ENCODE data around the gene RAD17. TPM values are rescaled to one million over a fixed set of nuclear protein-coding genes. Genes with fewer than 3 reads are reported as not detected.
A peak's percentile ranks its signal among the peaks of the same experiment; 100 is the strongest.

RAD17 gene
- polyA plus RNA-seq, 1 experiment, result 18.0 TPM

GRCh38 chr5:69334793-69335268, 34.8 kb upstream of the RAD17 start:
- TF ChIP-seq, protein P1, sequence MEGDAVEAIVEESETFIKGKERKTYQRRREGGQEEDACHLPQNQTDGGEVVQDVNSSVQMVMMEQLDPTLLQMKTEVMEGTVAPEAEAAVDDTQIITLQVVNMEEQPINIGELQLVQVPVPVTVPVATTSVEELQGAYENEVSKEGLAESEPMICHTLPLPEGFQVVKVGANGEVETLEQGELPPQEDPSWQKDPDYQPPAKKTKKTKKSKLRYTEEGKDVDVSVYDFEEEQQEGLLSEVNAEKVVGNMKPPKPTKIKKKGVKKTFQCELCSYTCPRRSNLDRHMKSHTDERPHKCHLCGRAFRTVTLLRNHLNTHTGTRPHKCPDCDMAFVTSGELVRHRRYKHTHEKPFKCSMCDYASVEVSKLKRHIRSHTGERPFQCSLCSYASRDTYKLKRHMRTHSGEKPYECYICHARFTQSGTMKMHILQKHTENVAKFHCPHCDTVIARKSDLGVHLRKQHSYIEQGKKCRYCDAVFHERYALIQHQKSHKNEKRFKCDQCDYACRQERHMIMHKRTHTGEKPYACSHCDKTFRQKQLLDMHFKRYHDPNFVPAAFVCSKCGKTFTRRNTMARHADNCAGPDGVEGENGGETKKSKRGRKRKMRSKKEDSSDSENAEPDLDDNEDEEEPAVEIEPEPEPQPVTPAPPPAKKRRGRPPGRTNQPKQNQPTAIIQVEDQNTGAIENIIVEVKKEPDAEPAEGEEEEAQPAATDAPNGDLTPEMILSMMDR (IDR thresholded peaks at IDR 0.05; ENCODE audit: insufficient read depth, low read depth, low read length), result peak; percentile 90
- H3K36me3 ChIP-seq (ENCODE audit: control insufficient read depth, insufficient read depth, low read length), result no peaks in the 10 kb centered on the region
- ChIA-PET CTCF (interaction anchor here (0.6 to 4.3 kb wide), 26 partner anchors 9 to 1452 kb away, joined by 3 to 22 read pairs (median 4); partner anchors contain the start of genes CCNB1 and SLC30A5), POLR2A (no interaction called here)
- no peak overlapping the region for H3K4me3 ChIP-seq (ENCODE audit: low read depth, low read length)
- peak; percentile 14 for DNase-seq (ENCODE audit: low read depth)
- no peaks in the 10 kb centered on the region for H3K27me3 ChIP-seq (ENCODE audit: control insufficient read depth, insufficient read depth, low read length)

DNA sequence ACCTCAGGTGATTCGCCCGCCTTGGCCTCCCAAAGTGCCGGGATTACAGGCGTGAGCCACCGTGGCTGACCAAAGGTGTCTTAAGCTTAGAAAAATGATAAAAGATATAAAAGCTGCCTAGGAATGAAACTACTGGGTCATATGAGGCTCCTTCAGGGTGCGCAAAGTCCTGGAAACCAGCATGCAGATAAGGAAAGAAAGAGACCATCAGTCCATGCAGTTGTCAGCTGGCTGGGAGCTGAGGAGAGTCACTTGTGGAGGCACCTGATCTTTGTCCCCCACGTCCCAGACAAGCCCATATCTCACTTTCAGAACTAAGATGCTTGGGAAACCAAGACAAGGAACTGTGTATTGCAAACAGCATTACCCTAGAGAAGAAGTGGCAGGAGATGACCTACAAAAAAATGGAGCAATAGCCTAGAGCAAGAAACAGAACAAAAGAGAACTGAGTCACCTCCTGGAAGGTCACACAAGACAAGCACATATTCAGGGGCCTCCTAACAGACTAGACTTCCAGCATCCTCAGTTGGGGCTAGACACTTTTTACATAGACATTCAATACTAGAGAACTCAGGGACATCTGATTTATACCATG, 34.2 kb upstream of the RAD17 start:
- Histone ChIP-seq H3K36me3 (ENCODE audit: control insufficient read depth, insufficient read depth, low read length) (no peaks in the 10 kb centered on the region), H3K4me3 (ENCODE audit: low read depth, low read length) (no peak overlapping the region), H3K27me3 (ENCODE audit: control insufficient read depth, insufficient read depth, low read length) (no peaks in the 10 kb centered on the region)
- TF ChIP-seq, protein P1 (IDR thresholded peaks at IDR 0.05; ENCODE audit: insufficient read depth, low read depth, low read length), result no peak
- ChIA-PET POLR2A (no interaction called here), CTCF (interaction anchor here (0.6 to 4.3 kb wide), 17 partner anchors 8 to 1452 kb away, joined by 3 to 22 read pairs (median 4); partner anchors contain the start of genes CCNB1 and SLC30A5)
- DNase-seq (ENCODE audit: low read depth), result no peak

DNA sequence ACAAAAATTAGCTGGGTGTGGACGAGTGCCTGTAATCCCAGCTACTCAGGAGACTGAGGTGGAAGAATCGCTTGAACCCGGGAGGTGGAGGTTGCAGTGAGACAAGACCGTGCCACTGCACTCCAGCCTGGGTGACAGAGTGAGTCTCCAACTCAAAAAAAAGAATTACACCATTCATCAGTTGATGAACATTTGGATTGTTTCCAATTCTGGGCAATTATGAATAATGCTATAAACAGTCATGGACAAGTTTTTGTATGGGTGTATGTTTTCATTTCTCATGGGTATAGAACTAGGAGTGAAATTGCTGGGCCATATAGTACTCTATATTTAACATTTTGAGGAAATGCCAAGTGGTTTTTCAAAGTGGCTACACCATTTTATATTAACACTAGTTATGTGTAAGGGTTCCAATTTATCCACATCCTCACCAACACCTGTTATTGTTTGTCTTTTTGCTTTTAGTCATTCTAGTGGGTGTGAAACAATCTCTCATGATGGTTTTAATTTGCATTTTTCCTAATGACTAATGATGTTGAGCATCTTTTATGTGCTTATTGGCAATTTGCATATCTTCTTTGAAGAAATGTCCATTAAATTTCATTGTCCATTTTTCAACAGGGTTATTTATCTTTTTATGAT, 28.0 kb upstream of the RAD17 start:
- ChIA-PET POLR2A (no interaction called here), CTCF (no interaction called here)
- H3K27me3 ChIP-seq (ENCODE audit: control insufficient read depth, insufficient read depth, low read length), result no peaks in the 10 kb centered on the region
- DNase-seq (ENCODE audit: low read depth), result no peak
- TF ChIP-seq, protein P1 (IDR thresholded peaks at IDR 0.05; ENCODE audit: insufficient read depth, low read depth, low read length), result no peak
- no peaks in the 10 kb centered on the region for H3K36me3 ChIP-seq (ENCODE audit: control insufficient read depth, insufficient read depth, low read length)
- H3K4me3 ChIP-seq (ENCODE audit: low read depth, low read length), result no peak overlapping the region

- no peak for DNase-seq (ENCODE audit: low read depth)
These were observed 26.5 kb upstream of the RAD17 start for GRCh38 chr5:69343083-69343482.

DNA sequence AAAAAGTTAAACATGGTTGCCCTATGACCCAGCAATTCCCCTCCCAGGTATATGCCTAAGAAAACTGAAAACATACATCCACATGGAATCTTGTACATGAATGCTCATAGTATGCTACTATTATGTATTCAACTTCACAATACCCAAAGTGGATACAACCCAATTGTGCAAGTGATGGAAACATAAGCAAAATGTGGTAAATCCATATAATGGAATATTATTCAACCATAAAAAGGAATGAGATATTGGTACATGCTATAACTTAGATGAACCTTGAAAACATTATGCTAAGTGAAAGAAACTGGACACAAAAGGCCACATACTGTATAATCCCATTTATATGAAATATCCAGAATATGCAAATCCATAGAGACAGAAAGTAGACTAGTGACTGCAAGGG, 19.0 kb upstream of the RAD17 start:
- CTCF ChIA-PET, result no interaction called here
- POLR2A ChIA-PET, result no interaction called here
- TF ChIP-seq, protein P1 (IDR thresholded peaks at IDR 0.05; ENCODE audit: insufficient read depth, low read depth, low read length), result no peak
- H3K4me3 ChIP-seq (ENCODE audit: low read depth, low read length), result no peak overlapping the region
- no peaks in the 10 kb centered on the region for H3K27me3 ChIP-seq (ENCODE audit: control insufficient read depth, insufficient read depth, low read length)
- no peak for DNase-seq (ENCODE audit: low read depth)
- H3K36me3 ChIP-seq (ENCODE audit: control insufficient read depth, insufficient read depth, low read length), result peaks cover 5% of the 10 kb centered on the region

More at GRCh38 chr5:69343083-69343482, 26.5 kb upstream of the RAD17 start:
- ChIA-PET CTCF (no interaction called here), POLR2A (no interaction called here)
- Histone ChIP-seq H3K27me3 (ENCODE audit: control insufficient read depth, insufficient read depth, low read length) (no peaks in the 10 kb centered on the region), H3K36me3 (ENCODE audit: control insufficient read depth, insufficient read depth, low read length) (no peaks in the 10 kb centered on the region), H3K4me3 (ENCODE audit: low read depth, low read length) (no peak overlapping the region)
- TF ChIP-seq, protein P1 (IDR thresholded peaks at IDR 0.05; ENCODE audit: insufficient read depth, low read depth, low read length), result no peak

All from BJ (cell line).